HEK293T (cell line): ENCODE measurements around the gene TBC1D2.

Experiments used
- BHLHE40 ChIP-seq: fragments of 450-650 bp; IDR thresholded peaks from 2 replicates; pipeline ENCODE4 v1.6.1; 2016; ENCODE audit warnings: mild to moderate bottlenecking, moderate library complexity, borderline replicate concordance
- CTBP1 ChIP-seq: fragments of 450-650 bp; IDR thresholded peaks from 2 replicates; pipeline ENCODE4 v1.6.1; 2016; ENCODE audit warnings: borderline replicate concordance
- FOXA1 ChIP-seq: fragments of 450-650 bp; IDR thresholded peaks from 2 replicates; pipeline ENCODE4 v1.6.1; 2016; ENCODE audit warnings: mild to moderate bottlenecking
- SP1 ChIP-seq: fragments of 450-650 bp; IDR thresholded peaks from 2 replicates; pipeline ENCODE4 v1.6.1; 2017

GRCh38 chr9:98259791-98260190 is 4.3 kb upstream of the TBC1D2 start:
- TF ChIP-seq FOXA1 (no peak), SP1 (no peak), BHLHE40 (no peak), CTBP1 (no peak)
